Thyroid gland (tissue), 4 donors: ENCODE results near the gene EPN1. TPM values are rescaled to one million over a fixed set of nuclear protein-coding genes. Genes with fewer than 3 reads are reported as not detected.

Experiments
- DNase-seq, 2 donors: peaks; one replicate each; pipeline ENCODE4 v3.0.0-alpha.2; 2019
- H3K27ac ChIP-seq, 3 donors: fragments of 200-600 bp; sonication (generic); 1 replicate in 2 of 3; 2 replicates in 1 of 3; pipeline ENCODE4 v1.5.1; 2016 to 2019; ENCODE audit warnings: mild to moderate bottlenecking in 1 of 3, moderate library complexity in 1 of 3
- H3K27me3 ChIP-seq: fragments of 200-600 bp; sonication (generic); one replicate; pipeline ENCODE4 v1.5.1; 2019
- H3K36me3 ChIP-seq, 2 donors: fragments of 200-600 bp; sonication (generic); one replicate each; pipeline ENCODE4 v1.5.1; 2016 to 2019
- H3K4me1 ChIP-seq, 2 donors: fragments of 200-600 bp; sonication (generic); one replicate each; pipeline ENCODE4 v1.5.1; 2017 to 2019
- H3K4me3 ChIP-seq, 3 donors: fragments of 200-600 bp; sonication (generic); replicated peaks in 1 of 3; 1 replicate in 2 of 3; 2 replicates in 1 of 3; pipeline ENCODE4 v1.5.1; 2016; ENCODE audit warnings: mild to moderate bottlenecking in 1 of 3
- H3K9me3 ChIP-seq: fragments of 200-600 bp; sonication (generic); one replicate; pipeline ENCODE4 v1.5.1; 2017
- POLR2A ChIP-seq, 2 donors: fragments of 450-650 bp; IDR thresholded peaks; one replicate each; pipeline ENCODE4 v1.6.1; 2017; ENCODE audit warnings: antibody characterized with exemption in 2 of 2, mild to moderate bottlenecking in 2 of 2, moderate library complexity in 1 of 2
- WGBS, 2 donors: methylation state at CpG; one replicate each; pipeline ENCODE4 v1.1.5; 2017; 5-methylcytosine and 5-hydroxymethylcytosine counted together
- intact Hi-C: fragments of 100-400 bp; cut with DNase I; formaldehyde crosslinking; loops from one replicate; pipeline ENCODE4 v1.15.1; 2023
- total RNA-seq, 4 donors: library from RNA; depleted of rRNA; stranded (reverse); fragments of >200 nt; gene quantifications; one replicate each; pipeline ENCODE4 v1.2.3, GENCODE V29; 2016
- TF ChIP-seq, protein P1 (sequence below), 6 experiments: fragments of 200-600 bp in 3 of 6; fragments of 450-650 bp in 3 of 6; sonication (generic) in 3 of 6; IDR thresholded peaks; one replicate each; pipeline ENCODE4 v1.5.1; 2016 to 2019; ENCODE audit warnings: antibody characterized with exemption in 6 of 6, mild to moderate bottlenecking in 2 of 6, inconsistent platforms in 1 of 6, moderate library complexity in 1 of 6

Gene EPN1
- total RNA-seq, 4 donors from 2014 or later, result 34.8 to 102 (median 72.2) TPM

DNA sequence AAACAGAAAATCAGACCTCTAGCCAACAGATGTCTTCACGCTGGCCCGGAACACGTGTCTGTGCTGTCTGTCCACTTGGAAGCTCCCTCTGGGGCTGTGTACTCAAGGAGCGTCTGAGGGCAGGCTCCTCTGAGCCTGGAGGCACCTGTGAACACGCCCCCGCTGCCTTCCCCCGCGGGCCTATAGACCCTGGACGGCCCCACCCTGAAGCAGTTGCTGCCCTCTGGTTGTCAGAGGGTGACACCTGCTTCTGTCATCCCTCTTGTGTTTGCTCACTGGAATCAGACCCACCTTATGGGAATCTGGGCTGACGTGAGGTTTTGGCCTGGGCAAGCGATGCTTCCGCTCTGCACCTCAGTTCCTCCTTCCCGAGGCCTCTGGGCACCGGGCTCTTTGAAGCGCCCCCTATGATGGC, 19.2 kb downstream of the EPN1 start:
- Histone ChIP-seq H3K36me3 (peaks cover 77 to 79% of the 10 kb centered on the region in 2 donors), H3K27me3 (no peaks in the 10 kb centered on the region), H3K4me1 (no peaks in the 10 kb centered on the region), H3K27ac (no peak overlapping the region), H3K4me3 (no peak overlapping the region), H3K9me3 (no peaks in the 10 kb centered on the region)
- TF ChIP-seq, protein P1, sequence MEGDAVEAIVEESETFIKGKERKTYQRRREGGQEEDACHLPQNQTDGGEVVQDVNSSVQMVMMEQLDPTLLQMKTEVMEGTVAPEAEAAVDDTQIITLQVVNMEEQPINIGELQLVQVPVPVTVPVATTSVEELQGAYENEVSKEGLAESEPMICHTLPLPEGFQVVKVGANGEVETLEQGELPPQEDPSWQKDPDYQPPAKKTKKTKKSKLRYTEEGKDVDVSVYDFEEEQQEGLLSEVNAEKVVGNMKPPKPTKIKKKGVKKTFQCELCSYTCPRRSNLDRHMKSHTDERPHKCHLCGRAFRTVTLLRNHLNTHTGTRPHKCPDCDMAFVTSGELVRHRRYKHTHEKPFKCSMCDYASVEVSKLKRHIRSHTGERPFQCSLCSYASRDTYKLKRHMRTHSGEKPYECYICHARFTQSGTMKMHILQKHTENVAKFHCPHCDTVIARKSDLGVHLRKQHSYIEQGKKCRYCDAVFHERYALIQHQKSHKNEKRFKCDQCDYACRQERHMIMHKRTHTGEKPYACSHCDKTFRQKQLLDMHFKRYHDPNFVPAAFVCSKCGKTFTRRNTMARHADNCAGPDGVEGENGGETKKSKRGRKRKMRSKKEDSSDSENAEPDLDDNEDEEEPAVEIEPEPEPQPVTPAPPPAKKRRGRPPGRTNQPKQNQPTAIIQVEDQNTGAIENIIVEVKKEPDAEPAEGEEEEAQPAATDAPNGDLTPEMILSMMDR (IDR thresholded peaks at IDR 0.05), result no peak
- no peak for TF ChIP-seq POLR2A (IDR thresholded peaks at IDR 0.05)
- intact Hi-C loops, result no loop called here
- 85 to 89% methylated on average over 9 to 15 of the region's 15 CpGs for WGBS, 2 donors
- DNase-seq, result no peak

DNA sequence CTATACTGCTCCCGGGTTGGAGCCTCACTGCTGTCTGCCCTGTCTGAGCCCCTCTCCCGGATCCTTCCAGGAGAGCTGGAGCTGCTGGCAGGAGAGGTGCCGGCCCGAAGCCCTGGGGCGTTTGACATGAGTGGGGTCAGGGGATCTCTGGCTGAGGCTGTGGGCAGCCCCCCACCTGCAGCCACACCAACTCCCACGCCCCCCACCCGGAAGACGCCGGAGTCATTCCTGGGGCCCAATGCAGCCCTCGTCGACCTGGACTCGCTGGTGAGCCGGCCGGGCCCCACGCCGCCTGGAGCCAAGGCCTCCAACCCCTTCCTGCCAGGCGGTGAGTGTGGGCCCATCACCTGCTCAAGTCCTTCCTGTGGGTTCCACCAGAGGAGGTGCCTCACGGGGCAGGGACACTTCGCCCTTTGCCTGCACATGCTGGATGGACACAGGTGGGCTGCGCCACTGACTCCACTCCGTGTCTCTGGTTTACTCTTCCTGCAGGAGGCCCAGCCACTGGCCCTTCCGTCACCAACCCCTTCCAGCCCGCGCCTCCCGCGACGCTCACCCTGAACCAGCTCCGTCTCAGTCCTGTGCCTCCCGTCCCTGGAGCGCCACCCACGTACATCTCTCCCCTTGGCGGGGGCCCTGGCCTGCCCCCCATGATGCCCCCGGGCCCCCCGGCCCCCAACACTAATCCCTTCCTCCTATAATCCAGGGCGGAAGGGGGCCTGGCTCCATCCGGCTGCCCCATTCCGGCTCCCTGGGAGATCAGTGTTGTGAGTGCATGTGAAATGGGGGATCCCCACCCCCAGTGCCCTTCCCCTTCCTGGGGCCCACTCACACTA, 19.8 kb downstream of the EPN1 start:
- H3K9me3 ChIP-seq, result no peaks in the 10 kb centered on the region
- H3K27ac ChIP-seq, result no peak overlapping the region
- no peak for DNase-seq
- H3K36me3 ChIP-seq, result peaks cover 71 to 73% of the 10 kb centered on the region in 2 donors
- no peak overlapping the region for H3K4me3 ChIP-seq
- intact Hi-C loops, result no loop called here
- WGBS, 2 donors, result 94 to 97% methylated on average over 22 to 23 of the region's 37 CpGs
- H3K27me3 ChIP-seq, result no peaks in the 10 kb centered on the region
- TF ChIP-seq POLR2A (IDR thresholded peaks at IDR 0.05), result no peak
- TF ChIP-seq, protein P1 (IDR thresholded peaks at IDR 0.05), result no peak
- no peaks in the 10 kb centered on the region for H3K4me1 ChIP-seq

DNA sequence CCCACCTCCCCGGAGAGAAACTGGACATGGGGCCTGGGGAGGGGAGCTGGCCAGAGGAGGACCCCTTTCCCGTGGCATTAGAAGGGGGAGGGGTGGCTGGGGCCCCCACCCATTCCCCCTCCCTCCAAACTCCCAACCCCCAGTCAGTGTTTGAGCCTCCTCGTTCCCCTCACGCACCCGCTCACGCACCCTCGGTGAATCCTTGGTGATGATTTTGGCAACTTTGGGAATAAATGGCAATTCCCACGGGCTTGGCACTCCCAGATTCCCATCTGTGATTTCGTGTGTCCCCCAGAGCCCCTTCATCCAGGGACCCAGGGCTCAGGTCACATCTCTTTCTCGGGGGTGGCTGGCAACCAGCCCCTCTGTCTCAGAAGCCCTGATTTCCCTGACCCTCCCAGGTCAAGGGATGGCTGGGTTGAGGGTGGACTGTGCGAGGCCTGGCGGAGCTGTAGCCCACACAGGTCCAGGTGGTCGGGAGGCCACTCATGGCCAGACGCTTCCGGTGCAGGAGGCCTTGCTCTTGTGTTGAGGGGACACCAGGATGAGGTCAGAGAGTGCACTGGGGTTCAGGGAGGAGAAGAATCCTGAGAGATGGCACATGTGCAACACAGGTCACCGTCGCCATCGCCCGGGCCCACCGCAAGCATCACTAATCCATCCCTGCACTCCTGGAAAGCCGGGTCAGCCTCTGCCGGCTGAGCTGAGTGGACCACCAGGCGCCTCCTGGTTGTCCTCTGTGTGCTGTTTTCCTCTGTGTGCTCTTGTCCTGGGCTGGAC, 20.7 kb downstream of the EPN1 start:
- H3K9me3 ChIP-seq, result no peaks in the 10 kb centered on the region
- TF ChIP-seq, protein P1 (IDR thresholded peaks at IDR 0.05), result no peak
- no peak for TF ChIP-seq POLR2A (IDR thresholded peaks at IDR 0.05)
- DNase-seq, result no peak
- 90 to 93% methylated on average over 17 to 19 of the region's 23 CpGs for WGBS, 2 donors
- intact Hi-C loops, result no loop called here
- H3K36me3 ChIP-seq, result peaks cover 66 to 68% of the 10 kb centered on the region in 2 donors
- no peak overlapping the region for H3K27ac ChIP-seq
- no peak overlapping the region for H3K4me3 ChIP-seq
- no peaks in the 10 kb centered on the region for H3K27me3 ChIP-seq
- H3K4me1 ChIP-seq, result no peaks in the 10 kb centered on the region

DNA sequence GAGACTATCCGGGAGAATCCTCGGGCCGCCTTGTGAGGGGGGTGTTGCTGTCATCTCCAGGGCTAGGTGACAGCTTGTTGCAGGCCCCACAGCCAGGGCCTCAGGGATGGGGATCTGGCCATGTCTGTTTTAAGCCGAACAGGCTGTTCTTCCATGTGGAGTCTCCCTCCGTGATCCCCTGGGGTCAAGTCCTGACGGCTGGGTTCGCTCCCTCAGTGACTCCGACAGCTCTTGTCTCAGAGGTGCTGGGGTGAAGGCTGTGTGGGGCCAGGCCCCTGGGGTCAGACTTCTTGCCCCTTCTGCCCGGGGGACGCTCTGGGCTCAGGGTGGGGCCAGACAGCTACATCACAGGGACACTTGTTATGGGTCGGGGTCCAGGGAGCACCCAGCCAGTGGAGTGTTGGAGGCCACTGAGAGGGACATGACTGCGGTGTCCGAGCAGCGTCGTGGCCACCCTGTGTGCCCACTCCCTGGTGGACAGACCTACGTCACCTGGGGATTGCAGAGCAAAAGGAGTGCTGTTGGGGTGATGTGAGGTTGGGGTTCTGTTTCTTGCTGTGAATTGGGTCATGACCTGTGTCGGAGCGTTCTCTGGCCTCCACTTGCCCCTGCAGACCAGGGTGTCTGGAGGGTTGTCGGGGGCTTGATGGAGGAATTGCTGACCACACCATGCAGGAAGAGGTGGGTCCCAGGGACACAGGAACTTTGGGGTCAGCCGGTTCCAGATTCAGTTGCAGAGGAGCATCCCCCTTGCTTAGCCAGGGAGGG, 21.5 kb downstream of the EPN1 start:
- intact Hi-C loops, result no loop called here
- no peaks in the 10 kb centered on the region for H3K27me3 ChIP-seq
- no peak for DNase-seq
- H3K4me3 ChIP-seq, result no peak overlapping the region
- no peaks in the 10 kb centered on the region for H3K9me3 ChIP-seq
- TF ChIP-seq, protein P1 (IDR thresholded peaks at IDR 0.05), result no peak
- no peak for TF ChIP-seq POLR2A (IDR thresholded peaks at IDR 0.05)
- H3K4me1 ChIP-seq, result no peaks in the 10 kb centered on the region
- 95 to 97% methylated on average over 13 to 19 of the region's 20 CpGs for WGBS, 2 donors
- H3K36me3 ChIP-seq, result peaks cover 62 to 63% of the 10 kb centered on the region in 2 donors
- no peak overlapping the region for H3K27ac ChIP-seq
